Activated T-cell treated with anti-CD3 and anti-CD28 coated beads, Interleukin-2, amount 50 U/mL, for 4 hours (primary cell): Measurements from ENCODE around the gene TMOD3. TPM values are rescaled to one million over a fixed set of nuclear protein-coding genes. Genes with fewer than 3 reads are reported as not detected.
A peak's percentile ranks its signal among the peaks of the same experiment; 100 is the strongest.
"Not testable (repeated sequence)": the region's sequence is repeated elsewhere in the genome, so short reads cannot be mapped to it uniquely, and the experiment has no call there.

Source experiments
- ATAC-seq, 2 donors: fragments of 200-7000 bp; cut with Tn5 transposase; one replicate each; pipeline ENCODE4 v1.10.0; 2021
- DNase-seq: peaks from one replicate; pipeline ENCODE4 v3.0.0-alpha.2; 2020
- H3K27me3 Mint-ChIP-seq: one replicate; pipeline ENCODE4 v1.8.0; 2021; ENCODE audit warnings: low read depth, mixed read lengths
- H3K36me3 Mint-ChIP-seq: one replicate; pipeline ENCODE4 v1.8.0; 2022; ENCODE audit warnings: mixed read lengths; ENCODE audit not compliant: insufficient read depth
- H3K4me1 Mint-ChIP-seq: one replicate; pipeline ENCODE4 v1.8.0; 2021; ENCODE audit warnings: low read depth, mixed read lengths
- H3K4me3 Mint-ChIP-seq: one replicate; pipeline ENCODE4 v1.8.0; 2021; ENCODE audit warnings: mild to moderate bottlenecking, moderate library complexity, mixed read lengths
- H3K9me3 Mint-ChIP-seq: one replicate; pipeline ENCODE4 v1.8.0; 2021; ENCODE audit warnings: mixed read lengths
- total RNA-seq, 3 donors: library from RNA; stranded (reverse); gene quantifications; one replicate each; pipeline ENCODE4 v1.2.1, GENCODE V29; 2021

The TMOD3 gene
- total RNA-seq = 10 to 100 TPM; 43.2 to 47.4 (median 46.3) TPM

GRCh38 chr15:51829376-51830275 is at the start of gene TMOD3:
Gene TMOD3, plus strand, starts transcription at chr15:51829653. Its CDS starts 33,232 bp downstream, at chr15:51862885.
- ATAC-seq (peak; percentile 88), DNase-seq (peak; percentile 86)
- no peaks in the 10 kb centered on the region for H3K27me3 Mint-ChIP-seq
- H3K4me3 Mint-ChIP-seq = peak within 1 kb of the TSS; percentile 94
- H3K36me3 Mint-ChIP-seq = peaks cover 2% of the 10 kb centered on the region
- H3K9me3 Mint-ChIP-seq = no peaks in the 10 kb centered on the region
- peaks cover 48% of the 10 kb centered on the region for H3K4me1 Mint-ChIP-seq

- Mint-ChIP-seq H3K27me3 (no peaks in the 10 kb centered on the region), H3K36me3 (peaks cover 35% of the 10 kb centered on the region), H3K9me3 (no peaks in the 10 kb centered on the region), H3K4me3 (no peak overlapping the region), H3K4me1 (peaks cover 5% of the 10 kb centered on the region)
- DNase-seq (no peak), ATAC-seq (no peak)
Observed at GRCh38 chr15:51780636-51781035, 48.8 kb upstream of the TMOD3 start.

GRCh38 chr15:51781506-51781905 is 47.9 kb upstream of the TMOD3 start:
- ATAC-seq = no peak
- DNase-seq = no peak
- Mint-ChIP-seq H3K9me3 (no peaks in the 10 kb centered on the region), H3K36me3 (peaks cover 33% of the 10 kb centered on the region), H3K27me3 (no peaks in the 10 kb centered on the region), H3K4me1 (no peaks in the 10 kb centered on the region), H3K4me3 (no peak overlapping the region)

GRCh38 chr15:51782357-51782896 is 47.0 kb upstream of the TMOD3 start:
- Mint-ChIP-seq H3K27me3 (no peaks in the 10 kb centered on the region), H3K4me1 (no peaks in the 10 kb centered on the region), H3K36me3 (peaks cover 33% of the 10 kb centered on the region), H3K4me3 (no peak overlapping the region), H3K9me3 (no peaks in the 10 kb centered on the region)
- no peak for DNase-seq
- ATAC-seq = no peak

- no peak for ATAC-seq
- Mint-ChIP-seq H3K4me1 (no peaks in the 10 kb centered on the region), H3K36me3 (peaks cover 35% of the 10 kb centered on the region), H3K27me3 (no peaks in the 10 kb centered on the region), H3K9me3 (no peaks in the 10 kb centered on the region), H3K4me3 (no peak overlapping the region)
- no peak for DNase-seq
Observed at GRCh38 chr15:51783967-51784366, 45.5 kb upstream of the TMOD3 start.

GRCh38 chr15:51787130-51787529 is 42.3 kb upstream of the TMOD3 start:
- H3K36me3 Mint-ChIP-seq = peaks cover 19% of the 10 kb centered on the region
- H3K4me3 Mint-ChIP-seq, DNase-seq: not testable (repeated sequence)

GRCh38 chr15:51792474-51792873 is 37.0 kb upstream of the TMOD3 start:
- H3K4me3 Mint-ChIP-seq, H3K36me3 Mint-ChIP-seq, H3K9me3 Mint-ChIP-seq, H3K27me3 Mint-ChIP-seq, DNase-seq, H3K4me1 Mint-ChIP-seq, ATAC-seq: not testable (repeated sequence)

More at GRCh38 chr15:51787130-51787529, 42.3 kb upstream of the TMOD3 start:
- not testable (repeated sequence) for H3K27me3 Mint-ChIP-seq, H3K9me3 Mint-ChIP-seq, ATAC-seq, H3K4me1 Mint-ChIP-seq

- Mint-ChIP-seq H3K27me3 (no peaks in the 10 kb centered on the region), H3K4me3 (no peak overlapping the region)
Observed at GRCh38 chr15:51793521-51794305, 35.7 kb upstream of the TMOD3 start.

GRCh38 chr15:51796847-51797401 is 32.5 kb upstream of the TMOD3 start:
- DNase-seq (no peak), ATAC-seq (no peak)
- H3K27me3 Mint-ChIP-seq = no peaks in the 10 kb centered on the region
- H3K9me3 Mint-ChIP-seq = peaks cover 4% of the 10 kb centered on the region
- no peaks in the 10 kb centered on the region for H3K4me1 Mint-ChIP-seq
- peaks cover 8% of the 10 kb centered on the region for H3K36me3 Mint-ChIP-seq
- H3K4me3 Mint-ChIP-seq = no peak overlapping the region

More at GRCh38 chr15:51793521-51794305, 35.7 kb upstream of the TMOD3 start:
- Mint-ChIP-seq H3K36me3 (peaks cover 5% of the 10 kb centered on the region), H3K9me3 (peaks cover 8% of the 10 kb centered on the region), H3K4me1 (no peaks in the 10 kb centered on the region)
- no peak for DNase-seq
- no peak for ATAC-seq

GRCh38 chr15:51798281-51798680 is 31.2 kb upstream of the TMOD3 start:
- Mint-ChIP-seq H3K4me3 (no peak overlapping the region), H3K4me1 (no peaks in the 10 kb centered on the region), H3K36me3 (peaks cover 8% of the 10 kb centered on the region), H3K27me3 (no peaks in the 10 kb centered on the region), H3K9me3 (no peaks in the 10 kb centered on the region)
- ATAC-seq (no peak), DNase-seq (no peak)

- ATAC-seq (no peak), DNase-seq (no peak)
- no peak overlapping the region for H3K4me3 Mint-ChIP-seq
- H3K27me3 Mint-ChIP-seq = no peaks in the 10 kb centered on the region
- H3K36me3 Mint-ChIP-seq = peaks cover 8% of the 10 kb centered on the region
- H3K9me3 Mint-ChIP-seq = no peaks in the 10 kb centered on the region
- H3K4me1 Mint-ChIP-seq = no peaks in the 10 kb centered on the region
Observed at GRCh38 chr15:51799282-51800252, 29.9 kb upstream of the TMOD3 start.

GRCh38 chr15:51801391-51801835 is 28.0 kb upstream of the TMOD3 start:
- H3K9me3 Mint-ChIP-seq = no peaks in the 10 kb centered on the region

GRCh38 chr15:51802593-51802992 is 26.9 kb upstream of the TMOD3 start:
- H3K4me1 Mint-ChIP-seq = no peaks in the 10 kb centered on the region
- ATAC-seq = no peak
- H3K36me3 Mint-ChIP-seq = peaks cover 19% of the 10 kb centered on the region
- H3K4me3 Mint-ChIP-seq = no peak overlapping the region
- no peaks in the 10 kb centered on the region for H3K27me3 Mint-ChIP-seq
- no peak for DNase-seq
- no peaks in the 10 kb centered on the region for H3K9me3 Mint-ChIP-seq

More at GRCh38 chr15:51801391-51801835, 28.0 kb upstream of the TMOD3 start:
- ATAC-seq (no peak), DNase-seq (no peak)
- Mint-ChIP-seq H3K36me3 (peaks cover 11% of the 10 kb centered on the region), H3K4me3 (no peak overlapping the region), H3K4me1 (no peaks in the 10 kb centered on the region), H3K27me3 (no peaks in the 10 kb centered on the region)
